ENCODE data around the gene LRCH4.
"Not testable (repeated sequence)": the region's sequence is repeated elsewhere in the genome, so short reads cannot be mapped to it uniquely, and the experiment has no call there.

LRCH4 gene

GRCh38 chr7:100545360-100546128 lies 40.4 kb downstream of the LRCH4 start:
- peak in 2 of 4 experiments; percentile 42 to 61 for DNase-seq (ENCODE audit: low read depth in 4 of 4, low spot score in 1 of 4)

DNA sequence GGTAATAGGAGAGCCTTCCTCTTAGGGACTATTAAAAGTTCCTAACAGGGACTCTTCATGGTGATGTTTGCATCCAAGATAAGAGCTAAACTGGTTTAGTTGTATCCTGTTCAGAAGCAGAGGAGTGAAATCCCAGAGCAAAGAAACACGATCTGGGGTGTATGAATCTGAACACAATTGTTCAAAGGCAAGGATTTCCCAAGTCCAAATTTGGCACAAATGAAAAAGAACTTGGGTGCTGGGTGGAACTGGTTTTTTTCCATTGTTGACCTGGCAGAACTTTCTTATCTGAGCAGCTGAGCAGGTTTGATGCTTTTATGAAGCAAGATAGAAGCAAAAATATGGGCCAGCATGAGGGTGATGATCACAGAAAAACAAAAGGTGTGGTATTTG lies 41.0 kb downstream of the LRCH4 start:
- no peak for DNase-seq (ENCODE audit: low read depth in 4 of 4, low spot score in 1 of 4)

DNA sequence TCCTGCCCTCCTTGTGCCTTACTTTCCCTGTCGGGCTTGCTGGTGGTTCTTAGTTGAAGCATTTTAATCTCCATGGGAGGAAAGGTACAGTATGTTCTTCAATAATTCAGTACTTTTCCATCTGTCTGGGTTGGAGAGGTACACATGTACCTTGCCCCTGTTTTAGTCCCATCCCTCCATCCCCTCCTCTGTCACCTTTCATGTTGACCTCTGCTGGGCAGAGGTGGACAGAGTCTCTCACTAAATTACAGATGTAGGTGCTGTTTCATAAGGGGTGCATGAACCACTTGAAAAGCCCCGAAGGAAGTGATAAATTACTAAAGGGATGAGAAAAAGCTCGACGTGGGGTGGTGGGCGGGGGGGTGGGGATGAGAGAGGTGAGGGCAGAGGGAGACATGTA lies 41.5 kb downstream of the LRCH4 start:
- DNase-seq (ENCODE audit: low read depth in 4 of 4, low spot score in 1 of 4) = no peak

DNA sequence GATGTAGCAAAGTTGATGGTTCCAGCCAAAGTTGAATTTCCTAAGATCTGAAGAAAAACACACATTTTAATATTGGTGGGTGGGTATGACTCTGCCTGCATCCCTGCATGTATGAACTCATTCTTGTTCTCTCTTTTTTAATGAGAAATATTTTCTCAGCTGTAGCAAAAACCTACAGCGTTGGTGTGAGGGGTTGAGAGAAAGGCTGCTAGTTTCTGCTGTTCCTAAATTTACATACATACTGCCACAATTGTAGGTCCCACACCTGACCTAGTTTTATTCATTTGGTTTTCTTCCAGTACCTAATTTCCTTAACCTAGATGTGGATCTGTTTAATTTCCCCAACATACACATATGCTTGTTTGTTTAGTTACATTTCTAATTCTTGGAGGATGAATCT lies 42.3 kb downstream of the LRCH4 start:
- no peak for DNase-seq (ENCODE audit: low read depth in 4 of 4, low spot score in 1 of 4)

DNA sequence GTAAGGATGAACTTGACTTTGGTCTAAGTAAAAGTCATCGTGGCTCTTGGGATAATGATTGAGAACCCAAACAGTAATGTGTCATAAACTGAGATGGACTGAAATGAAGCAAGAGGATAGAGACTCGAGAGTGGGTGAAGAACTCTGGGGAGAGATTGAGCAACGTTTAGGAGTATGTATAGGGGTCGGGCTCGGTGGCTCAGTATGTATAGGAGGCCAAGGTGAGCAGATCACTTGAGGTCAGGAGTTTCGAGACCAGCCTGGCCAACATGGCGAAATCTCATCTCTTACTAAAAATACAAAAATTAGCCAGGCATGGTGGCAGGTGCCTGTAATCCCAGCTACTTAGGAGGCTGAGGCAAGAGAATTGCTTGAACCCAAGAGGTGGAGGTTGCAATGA lies 44.6 kb downstream of the LRCH4 start:
- not testable (repeated sequence) for DNase-seq (ENCODE audit: low read depth in 4 of 4, low spot score in 1 of 4)

- no peak for DNase-seq (ENCODE audit: low read depth in 4 of 4, low spot score in 1 of 4)
These were observed 45.7 kb downstream of the LRCH4 start for GRCh38 chr7:100540073-100540723.

DNA sequence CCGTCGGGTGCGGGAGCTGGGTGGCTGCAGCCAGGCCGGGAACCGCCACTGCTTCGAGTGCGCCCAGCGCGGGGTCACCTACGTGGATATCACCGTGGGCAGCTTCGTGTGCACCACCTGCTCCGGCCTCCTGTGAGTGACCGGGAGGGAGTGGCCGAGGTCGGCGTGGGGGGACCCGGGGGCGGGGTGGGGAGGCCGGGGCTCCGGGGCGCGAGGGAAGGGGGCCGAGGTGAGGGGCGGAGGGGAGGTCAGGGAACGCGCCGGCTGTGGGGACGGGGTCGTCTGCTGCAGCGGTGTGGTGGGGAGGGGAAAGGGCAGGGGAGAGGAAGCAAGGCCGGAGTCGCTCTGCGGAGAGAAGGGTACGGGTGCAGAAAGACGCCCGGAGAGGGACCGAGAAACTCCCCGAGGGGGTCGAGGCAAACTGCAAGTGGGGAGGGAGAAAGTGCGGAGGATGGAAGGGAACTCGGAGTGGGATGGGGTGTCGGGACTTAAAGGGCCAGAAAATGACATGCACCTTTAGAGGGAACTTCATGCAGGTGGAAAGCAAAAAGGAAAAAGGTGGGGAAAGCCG lies 46.4 kb downstream of the LRCH4 start:
- no peak for DNase-seq (ENCODE audit: low read depth in 4 of 4, low spot score in 1 of 4)

GRCh38 chr7:100538654-100539435 lies 47.1 kb downstream of the LRCH4 start, which contains the start of gene AGFG2:
TSS of gene AGFG2 (plus strand) at chr7:100539203. CDS start at chr7:100539347, 144 bp downstream.
- peak; percentile 99 to 100 (median 100) for DNase-seq (ENCODE audit: low read depth in 4 of 4, low spot score in 1 of 4)

GRCh38 chr7:100538348-100538653 lies 47.6 kb downstream of the LRCH4 start:
- DNase-seq (ENCODE audit: low read depth in 4 of 4, low spot score in 1 of 4) = no peak

DNA sequence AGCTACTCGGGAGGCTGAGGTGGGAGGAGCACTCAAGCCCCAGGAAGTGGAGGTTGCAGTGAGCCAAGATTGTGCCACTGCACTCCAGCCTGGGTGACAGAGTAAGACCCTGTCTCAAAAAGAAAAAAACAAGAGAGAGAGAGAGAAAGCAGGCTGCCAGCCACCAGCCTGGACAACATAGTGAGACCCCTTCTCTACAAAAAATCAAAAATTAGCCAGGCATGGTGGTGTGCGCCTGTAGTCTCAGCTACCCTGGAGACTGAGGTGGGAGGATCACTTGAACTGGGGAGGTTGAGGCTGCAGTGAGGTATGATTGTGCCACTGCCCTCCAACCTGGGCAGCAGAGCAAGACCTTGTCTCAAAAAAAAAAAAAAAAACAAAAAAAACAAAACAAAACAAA lies 49.2 kb downstream of the LRCH4 start:
- DNase-seq (ENCODE audit: low read depth in 4 of 4, low spot score in 1 of 4) = not testable (repeated sequence)

DNA sequence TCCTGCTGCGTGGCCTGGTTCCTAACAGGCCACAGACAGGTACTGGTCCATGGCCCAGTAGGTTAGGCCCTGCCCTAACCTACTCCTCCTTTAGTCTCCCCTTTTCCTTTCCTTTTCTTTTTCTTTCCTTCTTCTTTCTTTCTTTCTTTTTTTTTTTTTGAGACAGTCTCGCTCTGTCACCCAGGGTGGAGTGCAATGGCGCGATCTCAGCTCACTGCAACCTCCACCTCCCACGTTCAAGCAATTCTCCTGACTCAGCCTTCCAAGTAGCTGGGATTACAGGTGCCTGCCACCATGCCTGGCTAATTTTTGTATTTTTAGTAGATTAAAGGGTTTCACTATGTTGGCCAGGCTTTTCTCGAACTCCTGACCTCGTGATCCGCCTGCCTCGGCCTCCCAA lies 49.9 kb downstream of the LRCH4 start:
- not testable (repeated sequence) for DNase-seq (ENCODE audit: low read depth in 4 of 4, low spot score in 1 of 4)

GRCh38 chr7:100532165-100533022 lies 53.5 kb downstream of the LRCH4 start:
- DNase-seq (ENCODE audit: low read depth in 4 of 4, low spot score in 1 of 4) = no peak

GRCh38 chr7:100528108-100528866 lies 57.6 kb downstream of the LRCH4 start:
- DNase-seq (ENCODE audit: low read depth in 4 of 4, low spot score in 1 of 4) = not testable (repeated sequence)

Data from stimulated activated CD4-positive, alpha-beta T cell treated with anti-CD3 and anti-CD28 coated beads, Interleukin-1b, Interleukin-23, amount 100 ng/mL, for 24 hours (primary cell).